ENCODE results near the gene EBF3.
"Not testable (repeated sequence)": the region's sequence is repeated elsewhere in the genome, so short reads cannot be mapped to it uniquely, and the experiment has no call there.

EBF3 gene

DNA sequence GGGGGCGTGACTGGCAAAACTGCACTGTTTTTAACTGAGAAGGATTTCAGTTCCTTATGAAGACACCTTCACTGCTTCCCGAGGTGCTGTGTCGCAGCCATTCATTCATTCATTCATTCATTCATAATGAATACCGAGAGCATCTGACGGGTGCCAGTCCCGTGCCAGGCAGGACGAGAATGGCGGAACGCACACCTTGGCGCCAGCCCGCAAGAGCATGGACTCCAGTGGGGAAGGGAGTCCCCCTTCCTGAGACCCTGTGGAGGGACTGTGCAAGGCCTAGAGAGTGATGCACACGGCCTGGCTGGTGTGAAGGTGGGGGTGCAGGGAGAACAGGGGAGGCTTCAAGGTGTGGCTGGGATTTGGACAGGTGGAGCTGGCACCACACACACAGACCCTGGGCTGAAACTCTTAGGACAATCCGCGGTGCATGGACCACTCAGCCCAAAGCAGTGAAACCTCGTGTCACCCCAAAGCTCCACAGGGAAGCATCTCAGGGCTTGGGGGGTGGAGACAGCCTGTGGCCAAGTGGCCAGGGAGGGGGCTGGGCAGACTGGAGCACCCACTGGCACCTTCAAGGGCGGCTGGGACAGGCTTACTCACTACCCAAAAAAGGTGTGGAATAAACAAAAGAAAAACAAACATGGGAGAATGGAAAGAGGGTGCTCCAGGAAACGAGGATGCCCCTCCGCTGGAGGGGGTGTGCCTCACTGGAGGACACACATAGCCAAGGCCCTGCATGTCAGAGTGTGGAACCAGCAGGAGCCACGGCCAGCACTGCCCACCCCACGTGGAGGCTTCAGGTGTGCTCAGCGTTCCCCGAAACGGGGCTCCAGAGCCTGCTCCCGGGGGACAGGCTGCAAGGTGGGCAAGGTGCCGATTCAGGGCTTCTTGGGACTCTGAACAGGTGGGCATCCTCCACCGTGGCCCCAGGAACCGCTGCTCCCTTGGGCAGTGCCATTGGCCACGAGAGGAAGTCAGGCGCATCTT, 37.7 kb downstream of the EBF3 start:
- DNase-seq, result no peak

DNA sequence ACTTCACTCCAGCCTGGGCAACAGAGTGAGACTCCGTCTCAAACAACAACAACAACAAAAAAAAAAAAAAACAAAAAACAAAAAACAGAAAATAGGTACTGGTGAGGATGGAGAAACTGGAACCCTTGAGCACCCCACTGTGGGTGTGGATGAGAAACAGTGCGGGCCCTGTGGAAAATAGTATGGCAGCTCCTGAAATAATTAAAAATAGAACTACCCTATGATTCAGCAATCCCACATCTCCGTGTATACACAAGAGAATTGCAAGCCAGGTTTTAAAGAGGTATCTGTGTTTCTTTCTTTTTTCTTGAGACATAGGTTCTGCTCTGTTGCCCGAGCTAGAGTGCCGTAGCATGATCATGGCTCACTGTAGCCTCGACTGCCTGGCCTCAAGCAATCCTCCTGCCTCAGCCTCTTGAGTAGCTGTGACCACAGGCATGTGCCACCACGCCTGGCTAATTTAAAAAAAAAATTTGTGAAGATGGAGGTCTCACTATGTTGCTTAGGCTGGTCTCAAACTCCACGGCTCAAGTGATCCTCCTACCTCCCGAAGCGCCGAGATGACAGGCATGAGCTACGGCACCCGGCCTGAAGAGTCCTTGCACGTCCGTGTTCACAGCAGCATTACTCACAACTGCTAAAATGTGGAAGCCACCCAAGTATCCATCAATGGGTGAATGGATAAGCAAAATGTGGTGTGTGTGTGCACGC, 39.5 kb downstream of the EBF3 start:
- no peak for DNase-seq

DNA sequence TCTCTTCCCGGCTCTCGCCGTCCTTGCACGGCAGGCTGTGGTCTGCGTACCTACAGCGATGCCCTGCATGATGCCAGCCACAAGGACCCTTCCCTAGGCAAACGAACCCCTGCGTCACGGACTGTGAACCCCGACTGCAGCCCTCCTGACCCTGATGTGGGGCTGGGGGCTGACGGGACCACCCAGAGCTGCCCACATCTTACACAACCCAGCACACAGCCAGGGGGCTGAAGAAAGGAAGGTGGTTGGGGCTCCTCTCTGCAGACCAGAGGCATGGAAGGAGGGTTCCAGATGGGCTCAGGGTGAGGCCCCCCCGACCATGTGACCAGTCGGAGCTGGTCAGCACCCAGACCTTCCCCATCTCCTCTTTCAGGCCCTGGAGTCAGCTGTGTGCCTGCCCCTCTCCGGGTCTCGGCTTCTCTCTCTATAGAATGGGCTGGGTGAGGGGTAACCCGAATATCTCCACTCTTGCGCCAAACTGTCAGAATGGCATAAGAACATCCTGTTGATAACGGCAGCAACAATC, 41.4 kb downstream of the EBF3 start:
- DNase-seq, result no peak

DNA sequence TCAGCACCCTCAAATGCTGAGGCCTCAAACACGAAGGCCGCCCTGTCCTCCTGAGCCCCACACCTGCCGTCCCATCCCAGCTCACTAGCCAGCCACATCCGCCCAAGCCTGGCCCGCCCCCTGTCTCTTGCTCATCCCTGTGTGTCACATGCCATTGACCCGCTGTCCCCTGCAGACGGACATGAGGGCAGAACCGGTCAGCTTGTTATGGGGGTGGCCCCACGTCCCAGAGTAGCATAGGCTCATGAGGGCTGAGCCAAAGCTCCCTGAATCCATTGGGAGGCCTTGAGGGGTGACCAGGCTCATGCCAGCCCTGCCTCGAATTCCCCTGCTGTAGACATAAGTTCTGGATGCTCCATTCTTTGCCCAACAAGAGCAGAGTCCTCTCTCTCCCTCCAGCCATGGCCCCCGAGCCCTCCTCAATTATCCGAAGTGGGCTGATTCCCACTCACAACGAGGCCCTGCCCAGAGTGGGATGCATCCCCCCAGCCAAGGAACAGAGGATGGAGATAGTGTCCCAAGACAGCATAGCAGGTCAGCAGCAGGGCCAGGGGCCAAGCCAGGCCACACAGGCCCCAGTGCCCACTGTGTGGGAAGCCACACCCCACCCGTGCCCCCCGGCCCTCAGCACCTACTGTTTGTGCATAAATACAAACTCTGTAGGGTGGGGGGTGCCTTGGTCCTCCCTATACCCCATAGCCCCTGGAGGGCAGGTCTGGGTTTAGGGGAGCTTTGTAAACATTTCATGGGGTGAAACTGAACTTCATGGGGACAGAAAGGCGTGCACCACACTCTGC, 42.1 kb downstream of the EBF3 start:
- no peak for DNase-seq

DNA sequence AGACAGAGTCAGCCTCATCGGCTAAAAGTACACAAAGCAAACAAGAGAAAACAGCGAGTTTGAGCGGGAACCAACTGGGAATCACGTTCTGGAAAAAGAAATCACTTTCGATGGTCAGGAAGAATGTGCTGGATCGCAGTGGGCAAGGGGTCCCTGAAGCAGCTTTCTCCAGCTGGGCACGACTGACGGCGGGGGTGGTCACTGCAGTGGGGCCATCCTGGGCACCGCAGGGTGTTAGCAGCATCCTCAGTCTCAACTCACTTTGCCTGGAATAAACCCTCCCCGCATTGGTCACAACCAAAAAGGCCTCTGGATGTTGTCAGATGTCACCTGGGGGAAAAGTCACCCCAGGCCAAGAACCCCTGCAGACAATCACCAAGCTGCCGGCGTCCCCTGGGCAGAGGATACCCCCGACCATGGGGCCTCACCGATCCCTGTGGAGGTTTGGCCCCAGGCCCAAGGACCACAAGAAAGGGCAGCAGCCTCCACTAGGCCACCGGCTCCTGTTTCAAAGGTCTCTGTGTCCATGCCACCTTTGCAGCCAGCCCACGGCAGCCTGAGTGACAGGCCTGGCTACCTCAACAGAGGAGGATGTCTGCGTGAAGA, 42.9 kb downstream of the EBF3 start:
- DNase-seq, result no peak

DNA sequence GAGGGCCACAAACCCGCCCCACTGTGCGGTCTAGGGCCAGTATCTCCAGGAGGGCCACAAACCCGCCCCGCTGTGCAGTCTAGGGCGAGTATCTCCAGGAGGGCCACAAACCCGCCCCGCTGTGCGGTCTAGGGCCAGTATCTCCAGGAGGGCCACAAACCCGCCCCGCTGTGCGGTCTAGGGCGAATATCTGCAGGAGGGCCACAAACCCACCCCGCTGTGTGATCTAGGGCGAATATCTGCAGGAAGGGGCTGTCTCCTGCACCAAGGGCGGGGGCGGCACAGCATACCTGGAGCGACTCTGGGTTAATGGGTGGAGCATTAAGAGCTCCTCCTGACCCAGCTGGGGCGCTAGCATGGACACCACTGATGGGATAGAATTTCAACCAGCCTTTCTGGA, 43.9 kb downstream of the EBF3 start:
- not testable (repeated sequence) for DNase-seq

DNA sequence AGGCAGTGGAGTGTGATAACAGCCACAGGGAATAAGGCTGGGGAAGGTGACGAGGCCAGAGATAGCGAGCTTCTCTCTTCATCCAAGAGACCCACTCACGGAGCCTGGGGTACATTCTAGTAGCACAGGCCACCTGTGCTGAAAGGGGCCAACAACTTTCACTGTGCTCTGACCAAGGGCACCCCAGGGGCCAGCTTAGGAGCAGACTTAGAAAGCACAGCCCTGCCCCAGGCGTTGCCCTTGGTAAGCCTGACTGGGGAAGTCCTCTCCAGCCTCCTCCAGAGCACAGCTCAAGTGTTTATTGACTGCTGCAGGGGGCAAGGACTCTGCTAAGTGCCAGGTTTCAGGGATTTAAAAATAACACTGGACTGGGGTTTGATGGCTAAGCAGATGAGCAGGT, 44.7 kb downstream of the EBF3 start:
- DNase-seq, result no peak

DNA sequence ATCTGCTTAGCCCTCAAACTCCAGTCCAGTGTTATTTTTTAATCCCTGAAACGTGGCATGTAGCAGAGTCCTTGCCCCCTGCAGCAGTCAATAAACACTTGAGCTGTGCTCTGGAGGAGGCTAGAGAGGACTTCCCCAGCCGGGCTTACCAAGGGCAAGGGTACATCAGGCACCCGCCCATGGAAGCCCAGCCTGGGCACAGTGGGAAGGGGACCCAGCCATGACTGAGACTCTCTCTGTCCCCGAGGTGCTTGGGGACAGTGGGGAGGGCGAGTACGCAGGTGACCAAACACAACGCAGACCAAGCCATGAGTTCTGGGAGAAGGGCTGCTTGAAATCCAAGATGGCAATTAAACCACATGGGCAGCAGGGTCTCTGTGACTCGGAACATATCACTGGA, 45.2 kb downstream of the EBF3 start:
- DNase-seq, result no peak

DNA sequence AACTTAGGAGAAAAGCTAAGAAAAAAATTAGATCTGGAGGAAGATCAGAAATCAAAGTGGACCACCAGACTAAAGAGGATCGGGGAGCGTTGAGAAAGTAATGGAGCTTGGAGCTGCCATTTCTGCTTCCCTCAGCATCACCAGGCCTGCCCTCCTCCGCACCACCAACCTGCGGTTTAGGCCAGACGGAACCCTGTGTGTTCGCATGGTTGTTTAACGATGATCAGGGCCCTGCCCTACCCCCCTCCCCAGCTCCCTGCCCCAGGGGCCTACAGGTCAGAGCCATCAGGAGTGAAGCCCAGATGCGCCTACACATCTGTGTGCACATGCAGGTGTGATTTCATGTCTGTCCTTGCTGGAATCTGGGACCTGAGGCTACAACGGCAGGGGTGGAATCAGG, 45.7 kb downstream of the EBF3 start:
- DNase-seq, result no peak

DNA sequence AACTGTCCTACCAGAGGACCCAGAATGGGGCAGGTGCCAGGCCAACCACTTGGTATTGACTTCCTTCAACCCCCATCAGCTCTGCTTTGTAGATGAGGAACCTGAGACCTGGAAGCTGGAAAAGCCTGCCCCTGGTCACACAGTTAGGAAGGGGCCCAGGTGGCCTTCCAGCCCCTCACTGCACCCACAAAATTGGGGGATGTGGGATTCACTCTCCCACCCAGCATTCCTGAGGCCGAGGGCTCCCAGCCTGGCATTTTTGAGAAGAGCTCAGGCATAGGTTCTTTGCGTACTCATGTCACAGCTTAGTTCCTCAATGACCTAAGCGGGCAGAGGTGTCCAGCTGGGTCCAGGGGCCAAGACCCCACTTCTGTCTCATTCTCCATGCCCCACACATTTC, 46.1 kb downstream of the EBF3 start:
- no peak for DNase-seq

DNA sequence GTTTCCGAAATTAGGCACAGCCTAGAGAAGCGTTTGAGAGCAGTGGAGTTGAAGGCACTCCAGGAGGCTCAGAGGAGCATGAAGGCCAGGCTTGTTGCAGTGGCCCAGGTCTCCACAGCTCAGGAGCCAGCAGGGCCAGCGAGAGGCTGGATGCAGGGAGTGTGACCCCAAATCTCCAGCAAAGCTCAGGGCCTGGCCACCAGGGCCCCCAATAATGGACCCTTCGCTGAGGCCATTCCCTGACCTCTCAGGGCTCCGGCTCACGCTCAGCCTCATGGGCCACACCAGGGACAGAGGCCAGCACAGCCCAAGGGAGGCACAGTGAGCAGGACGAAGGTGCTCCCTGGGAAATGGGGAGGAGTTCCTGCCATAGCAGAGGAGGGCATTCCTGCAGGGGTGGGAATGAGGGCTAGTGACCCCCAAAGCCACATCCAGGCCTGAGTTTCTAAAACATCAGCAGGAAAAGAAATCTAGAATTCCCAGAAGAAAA, 47.5 kb downstream of the EBF3 start:
- no peak for DNase-seq

DNA sequence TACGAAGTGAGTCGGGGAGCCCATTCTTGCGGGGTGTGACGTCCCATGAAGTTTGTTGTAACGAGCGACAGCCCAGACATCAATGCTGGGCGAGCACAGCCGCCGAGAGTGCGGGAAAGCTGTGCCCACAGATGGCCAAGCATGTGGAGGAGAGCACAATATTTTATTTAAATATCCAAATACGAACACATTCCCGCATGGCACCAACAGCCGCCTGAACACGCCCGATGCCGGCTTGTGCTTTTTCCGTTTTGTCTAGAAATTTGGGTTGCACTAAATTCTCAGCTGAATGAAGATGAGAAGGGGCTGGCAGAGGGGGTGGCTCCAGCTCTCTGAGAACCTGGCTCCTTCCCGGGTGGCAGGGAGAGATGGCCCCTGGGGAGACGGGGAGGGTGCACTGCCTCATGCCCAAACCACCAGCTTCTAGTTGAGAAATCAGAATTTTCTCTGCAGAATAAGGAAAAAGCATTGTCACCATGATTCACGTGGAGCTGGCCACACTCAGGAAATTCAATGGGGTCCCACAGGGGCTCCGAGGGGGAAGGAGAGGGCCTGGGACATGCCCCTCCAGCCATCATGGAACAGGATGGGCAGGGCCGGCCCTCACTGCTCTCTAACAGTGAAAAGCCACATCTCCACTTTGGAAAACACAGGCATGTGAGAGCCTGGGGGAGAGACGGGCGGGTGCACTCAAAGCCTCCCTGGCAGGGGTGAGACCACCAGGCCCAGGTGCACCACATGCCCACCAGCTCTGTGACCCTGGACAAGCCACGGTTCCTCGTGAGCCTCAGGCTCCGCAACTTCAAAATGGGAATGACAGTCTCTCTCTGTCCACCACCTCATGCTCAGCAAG, 48.3 kb downstream of the EBF3 start:
- DNase-seq, result no peak

DNA sequence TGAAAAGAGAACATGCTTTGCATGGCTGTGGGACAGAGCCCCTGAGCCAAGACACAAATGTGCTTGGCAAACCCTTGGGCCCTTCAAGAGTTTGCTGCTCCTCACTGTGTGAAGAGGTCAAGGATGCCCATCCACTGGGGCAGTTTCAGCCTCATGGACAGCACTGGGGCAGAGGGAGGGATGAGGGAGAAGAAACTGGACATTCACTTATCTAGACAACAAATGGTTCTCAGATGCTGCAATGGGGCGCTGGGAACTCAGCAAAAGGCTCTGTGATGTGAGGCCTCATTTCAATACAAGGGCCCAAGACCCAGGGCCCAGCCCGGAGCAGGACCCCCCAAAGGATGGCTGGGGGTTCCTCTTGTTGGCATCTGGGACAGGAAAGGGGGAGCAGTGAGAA, 49.1 kb downstream of the EBF3 start:
- no peak for DNase-seq

DNA sequence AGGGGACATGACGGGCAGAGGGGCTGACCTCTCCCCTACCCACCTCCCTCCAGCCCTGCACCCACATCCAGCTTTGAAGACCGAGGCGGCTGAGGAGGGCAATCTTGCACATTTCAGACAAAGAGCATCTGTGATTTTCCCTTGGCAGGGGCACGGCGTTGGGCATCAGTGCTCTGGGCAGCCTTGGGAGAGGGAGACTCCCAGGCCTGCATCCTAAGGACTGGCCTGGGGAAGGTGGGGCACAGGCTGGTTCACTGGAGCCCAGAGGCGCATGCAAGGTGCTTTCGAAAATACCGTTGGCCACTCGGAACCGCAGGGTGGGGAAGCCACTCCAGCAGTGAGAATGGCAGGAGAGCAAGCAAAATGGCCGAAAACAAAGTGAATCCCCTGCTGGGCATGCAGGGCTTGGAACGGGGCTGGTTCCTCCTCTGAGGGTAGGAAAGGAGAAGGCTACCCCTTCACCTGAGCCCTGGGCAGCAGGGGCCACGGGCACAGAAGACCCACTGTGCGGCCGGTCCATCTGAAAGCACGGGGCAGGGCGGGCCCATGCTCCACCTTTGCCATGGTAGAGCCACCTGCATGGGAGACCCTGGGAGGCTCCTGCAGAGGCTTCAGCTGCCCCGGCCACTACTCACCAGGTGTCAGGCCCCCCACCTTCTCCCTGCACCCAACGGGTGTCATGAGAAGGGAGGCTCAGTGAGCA, 49.8 kb downstream of the EBF3 start:
- DNase-seq, result no peak

DNA sequence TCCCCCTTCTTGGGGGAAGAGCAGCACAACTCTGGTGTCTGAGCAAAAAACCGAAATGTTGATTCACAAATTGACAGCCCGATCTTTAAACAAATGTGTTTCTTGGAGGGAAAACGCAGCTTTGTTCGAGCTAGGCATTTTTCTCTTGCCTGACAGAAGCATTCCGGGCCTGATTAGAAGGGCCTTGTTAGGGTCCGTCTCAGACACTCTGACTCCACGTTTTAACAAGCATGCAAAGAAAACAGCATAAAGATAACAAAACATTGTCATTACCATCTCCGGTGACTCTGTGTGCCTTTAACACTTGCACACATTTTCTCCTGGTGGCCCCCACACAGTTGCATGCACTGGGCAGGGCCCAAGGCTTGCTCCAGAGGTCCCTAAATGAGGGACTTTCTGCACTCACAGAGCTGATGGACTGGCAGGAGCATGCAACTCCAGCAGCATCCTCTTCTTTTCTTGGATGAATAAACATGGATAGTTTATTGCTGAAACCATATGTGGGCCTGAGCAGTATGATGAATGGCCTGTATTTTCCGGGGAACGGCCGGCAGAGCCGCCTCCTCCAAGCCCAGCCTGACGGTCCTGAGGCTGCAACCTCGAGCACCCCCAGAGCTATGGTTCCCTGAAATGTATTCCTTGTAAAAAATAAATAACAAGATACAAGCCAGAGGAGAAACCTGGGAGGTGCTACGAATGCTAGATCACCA, 50.9 kb downstream of the EBF3 start:
- DNase-seq, result no peak

DNA sequence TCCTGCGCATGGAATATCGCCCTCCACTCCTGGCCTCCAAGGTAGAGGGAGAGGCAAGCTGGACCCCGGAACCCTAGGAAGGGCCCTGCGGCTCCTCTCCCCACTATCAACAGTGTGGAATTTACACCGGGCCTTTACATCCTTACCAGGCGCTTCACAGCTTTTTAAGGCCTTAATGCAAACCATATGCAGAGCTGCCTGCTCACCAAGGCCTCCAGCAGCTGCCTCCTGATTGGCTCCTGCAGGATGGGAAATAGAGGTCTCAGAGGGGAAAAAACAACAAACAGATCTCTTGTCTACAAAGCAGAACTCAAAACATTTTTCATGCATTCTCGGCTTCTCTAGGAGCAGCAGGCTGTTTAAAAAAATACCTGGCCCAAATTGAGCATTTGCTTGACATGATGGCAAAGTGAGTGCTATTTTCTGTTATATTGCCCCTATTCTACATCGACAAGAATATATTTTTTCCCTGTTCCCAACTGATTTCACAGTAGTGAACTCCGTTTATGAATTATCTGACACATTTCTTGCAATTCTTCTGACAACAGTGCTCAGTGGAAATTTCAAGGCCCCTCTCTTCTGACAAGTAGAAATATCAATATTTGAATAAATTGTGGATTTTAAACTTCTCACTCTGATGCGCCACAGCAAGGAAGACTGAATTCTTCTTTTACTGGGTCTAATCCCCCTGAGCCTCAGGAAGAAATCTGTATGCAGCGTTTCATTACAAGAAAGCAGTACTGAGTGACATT, 51.7 kb downstream of the EBF3 start:
- DNase-seq, result no peak

DNA sequence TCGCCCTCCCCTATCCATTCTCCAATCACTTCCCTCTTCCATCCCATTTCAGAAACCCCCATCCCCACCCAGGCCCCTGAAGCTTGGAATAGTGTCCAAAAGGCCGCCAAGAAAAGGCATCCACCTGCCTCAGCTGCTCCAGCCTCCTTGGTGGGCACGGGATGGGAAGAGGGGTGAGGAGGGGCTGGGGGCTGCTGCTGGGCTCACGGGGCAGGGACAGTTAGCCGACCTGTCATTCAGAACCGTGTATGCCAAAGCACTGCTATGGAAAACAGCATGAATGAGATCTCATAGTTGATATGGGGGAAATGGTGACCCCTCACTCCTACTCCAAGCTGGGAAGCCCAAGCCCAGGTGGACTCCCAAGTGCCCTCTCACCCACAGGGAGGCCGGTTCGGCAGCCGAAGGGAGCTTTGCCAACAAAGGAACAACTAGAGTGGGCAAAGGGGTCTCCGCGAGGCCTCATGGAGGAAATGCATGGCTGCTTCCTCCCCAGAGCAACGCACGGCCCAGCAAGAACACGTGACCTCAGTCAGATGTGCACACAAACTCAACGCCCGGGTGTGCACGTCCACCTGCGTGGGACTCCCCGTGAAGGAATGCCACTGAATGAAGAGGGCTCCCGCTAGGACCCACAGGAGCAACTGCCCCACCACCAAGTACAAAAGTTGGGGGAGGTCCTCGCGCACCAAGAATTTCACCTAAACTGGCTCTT, 52.5 kb downstream of the EBF3 start:
- no peak for DNase-seq

DNA sequence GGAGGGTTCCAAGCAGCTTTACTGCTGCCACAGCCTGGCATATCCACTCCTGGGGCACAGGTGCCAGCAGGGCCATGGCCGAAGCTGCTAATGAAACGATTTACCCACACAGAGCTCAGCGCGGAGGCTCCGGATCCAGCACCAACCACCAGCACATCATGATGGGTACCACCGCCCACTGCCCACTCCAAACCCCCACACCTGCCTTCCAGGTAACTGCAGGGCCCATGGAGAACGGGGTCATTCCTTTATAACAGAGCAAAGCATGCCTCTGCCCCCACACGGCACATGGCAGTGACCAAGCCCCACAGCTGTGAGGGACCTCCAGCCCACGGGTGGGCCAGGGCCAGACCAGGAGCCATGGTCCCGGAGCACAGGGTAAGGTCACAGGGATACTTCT, 53.2 kb downstream of the EBF3 start:
- no peak for DNase-seq
